HG03095 (cell line): ENCODE results near the gene PRAMEF12.
"Not testable (repeated sequence)": the region's sequence is repeated elsewhere in the genome, so short reads cannot be mapped to it uniquely, and the experiment has no call there.

Source experiments
- ATAC-seq: cut with Tn5 transposase; IDR thresholded peaks from one replicate; pipeline ENCODE4 v1.9.1; 2021; ENCODE audit warnings: moderate library complexity; ENCODE audit not compliant: unreplicated experiment

The PRAMEF12 gene

DNA sequence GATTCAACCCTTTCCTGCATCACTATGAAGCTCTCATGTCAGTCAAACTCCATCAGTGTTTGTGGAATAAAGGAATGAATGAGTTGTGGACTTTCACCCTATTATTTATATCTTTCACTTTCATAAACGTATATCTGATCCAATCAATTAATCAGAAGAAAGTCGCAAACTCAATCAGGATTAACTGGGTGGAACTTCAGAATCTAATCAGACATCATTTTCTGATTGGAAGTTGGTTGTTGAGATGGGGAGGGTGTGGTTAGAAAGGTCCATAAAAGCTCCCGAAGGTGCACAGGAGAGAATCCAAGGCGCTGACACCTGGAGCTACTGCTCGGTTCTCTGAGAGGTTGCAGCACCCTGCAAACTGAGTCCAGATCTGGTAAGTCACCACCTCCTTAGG, at the start of gene PRAMEF12:
TSS of gene PRAMEF12 (plus strand) at position 301 of the 400 bp plus-strand sequence. CDS start 1,130 bp downstream, outside the sequence.
- ATAC-seq = no peak

GRCh38 chr1:12728391-12728790, 45.1 kb upstream of the PRAMEF12 start:
- no peak for ATAC-seq

- no peak for ATAC-seq
Measured at GRCh38 chr1:12730156-12730555, 43.4 kb upstream of the PRAMEF12 start.

DNA sequence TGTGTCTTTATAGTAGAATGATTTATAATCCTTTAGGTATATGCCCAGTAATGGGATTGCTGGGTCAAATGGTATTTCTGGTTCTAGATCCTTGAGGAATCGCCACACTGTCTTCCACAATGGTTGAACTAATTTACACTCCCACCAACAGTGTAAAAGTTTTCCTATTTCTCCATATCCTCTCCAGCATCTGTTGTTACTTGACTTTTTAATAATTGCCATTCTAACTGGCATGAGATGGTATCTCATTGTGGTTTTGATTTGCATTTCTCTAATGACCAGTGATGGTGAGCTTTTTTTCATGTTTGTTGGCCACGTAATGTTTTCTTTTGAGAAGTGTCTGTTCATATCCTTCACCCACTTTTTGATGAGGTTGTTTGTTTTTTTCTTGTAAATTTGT, 42.5 kb upstream of the PRAMEF12 start:
- not testable (repeated sequence) for ATAC-seq

- no peak for ATAC-seq
Measured at GRCh38 chr1:12734651-12735050, 38.9 kb upstream of the PRAMEF12 start.

DNA sequence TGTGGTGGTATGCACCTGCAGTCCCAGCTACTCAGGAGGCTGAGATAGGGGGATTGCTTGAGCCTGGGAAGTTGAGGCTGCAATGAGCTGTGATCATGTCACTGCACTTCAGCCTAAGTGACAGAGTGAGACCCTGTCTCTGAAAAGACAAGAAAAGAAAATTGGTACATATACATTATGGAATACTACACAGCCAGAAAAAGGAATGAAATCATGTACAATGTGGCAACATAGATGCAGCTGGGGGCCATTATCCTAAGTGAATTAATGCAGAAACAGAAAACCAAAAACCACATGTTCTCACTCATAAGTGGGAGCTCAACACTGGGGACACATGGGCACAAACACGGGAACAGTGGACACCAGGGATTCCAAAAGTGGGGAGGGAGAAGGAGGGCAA, 34.6 kb upstream of the PRAMEF12 start:
- no peak for ATAC-seq

DNA sequence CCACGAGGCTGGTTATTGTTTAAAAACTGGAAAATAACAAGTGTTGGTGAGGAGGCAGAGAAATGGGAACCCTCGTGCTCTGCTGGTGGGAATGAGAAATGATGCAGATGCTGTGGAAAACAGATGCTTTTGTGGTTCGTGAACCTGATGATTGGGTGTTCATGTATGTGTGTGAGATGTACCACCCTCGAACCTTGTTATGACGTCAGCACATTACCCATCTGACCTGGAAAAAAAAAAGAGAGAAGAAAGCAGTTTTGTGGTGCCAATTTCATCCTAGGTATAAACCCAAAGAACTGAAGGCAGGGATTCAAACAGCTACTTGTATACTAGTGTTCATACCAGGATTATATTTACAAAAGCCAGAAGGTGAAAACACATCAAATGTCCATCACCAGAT, 33.9 kb upstream of the PRAMEF12 start:
- ATAC-seq = no peak

GRCh38 chr1:12741946-12742345, 31.6 kb upstream of the PRAMEF12 start:
- ATAC-seq = no peak

GRCh38 chr1:12745126-12745991, 28.2 kb upstream of the PRAMEF12 start:
- no peak for ATAC-seq

DNA sequence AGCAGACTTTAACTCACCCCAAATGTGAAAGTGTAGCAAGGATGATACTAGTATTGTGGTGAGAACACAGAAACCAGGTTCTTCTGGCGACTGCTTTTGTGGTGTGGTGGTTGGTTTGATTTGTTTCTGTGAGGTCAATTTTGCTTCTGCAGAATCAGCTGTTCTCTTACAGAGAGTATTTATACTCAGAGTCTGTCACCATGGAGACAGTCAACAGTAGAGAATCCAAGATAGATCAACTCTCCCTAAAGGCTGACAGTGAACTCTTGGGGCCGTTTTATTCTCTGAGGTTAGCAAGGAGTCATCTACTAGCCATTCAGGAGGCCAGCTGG, 27.6 kb upstream of the PRAMEF12 start, which contains the start of gene CFAP107:
TSS of gene CFAP107 (plus strand) at position 209 of the 332 bp plus-strand sequence. CDS start 231 bp downstream, outside the sequence.
- no peak for ATAC-seq

DNA sequence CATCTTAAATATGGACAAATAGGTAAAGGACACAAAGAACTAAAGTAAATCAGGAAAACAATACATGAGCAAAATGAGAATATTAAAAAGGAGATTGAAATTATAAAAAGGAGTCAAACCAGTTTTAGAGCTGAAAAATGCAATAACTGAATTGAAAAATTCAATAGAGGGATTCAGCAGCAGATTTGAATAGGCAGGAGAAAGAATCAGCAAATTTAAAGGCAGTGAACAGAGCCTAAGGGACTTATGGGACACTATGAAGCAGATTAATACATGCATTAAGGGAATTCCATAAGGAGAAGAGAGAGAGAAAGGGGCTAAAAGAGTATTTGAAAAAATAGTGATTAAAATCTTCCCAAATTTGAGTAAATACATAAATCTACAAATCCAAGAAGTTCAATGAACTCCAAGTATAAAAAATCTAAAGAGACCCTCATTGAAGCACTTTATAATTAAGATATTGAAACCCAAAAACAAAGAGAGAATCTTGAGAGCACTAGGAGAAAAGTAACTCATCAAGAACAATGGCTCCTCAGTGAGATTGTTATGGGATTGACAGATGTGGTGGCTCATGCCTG, 24.7 kb upstream of the PRAMEF12 start:
- no peak for ATAC-seq

DNA sequence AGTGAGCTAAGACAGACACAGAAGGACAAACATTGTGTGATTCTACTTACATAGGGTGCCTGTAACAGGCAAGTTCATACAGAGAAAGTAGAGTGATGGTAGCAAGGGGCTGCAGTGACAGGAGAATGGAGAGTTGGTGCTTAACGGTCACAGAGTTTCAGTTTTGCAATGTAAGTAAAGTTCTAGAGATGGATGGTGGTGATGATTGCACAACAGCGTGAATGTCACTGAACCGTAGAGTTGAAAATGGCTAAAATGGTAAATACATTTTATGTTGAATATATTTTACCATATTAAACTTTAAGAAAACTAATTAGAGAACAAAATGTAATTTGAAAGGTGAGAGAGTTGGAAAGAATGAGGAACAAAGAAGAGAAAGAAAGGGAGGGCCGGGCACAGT, 18.8 kb upstream of the PRAMEF12 start:
- no peak for ATAC-seq

DNA sequence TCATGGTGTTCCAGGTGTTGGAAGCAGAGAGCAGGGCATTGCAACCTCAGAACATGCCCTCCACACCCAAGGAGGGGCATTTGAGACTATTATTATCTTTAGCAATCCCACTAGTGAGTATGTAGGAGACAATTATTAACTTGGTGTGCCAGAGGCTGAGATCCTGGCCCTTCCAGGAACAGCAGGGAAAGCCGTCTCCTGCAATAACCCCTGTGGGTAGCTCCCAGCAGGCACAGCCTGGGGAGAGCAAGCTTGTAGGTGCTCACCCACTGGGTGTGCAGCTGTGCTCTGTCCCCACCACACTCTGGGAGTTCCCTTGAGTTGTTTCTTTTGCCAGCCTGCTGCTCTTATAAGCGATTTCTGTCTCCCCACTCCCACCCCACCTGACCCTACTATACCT, 17.3 kb upstream of the PRAMEF12 start:
- ATAC-seq = no peak

DNA sequence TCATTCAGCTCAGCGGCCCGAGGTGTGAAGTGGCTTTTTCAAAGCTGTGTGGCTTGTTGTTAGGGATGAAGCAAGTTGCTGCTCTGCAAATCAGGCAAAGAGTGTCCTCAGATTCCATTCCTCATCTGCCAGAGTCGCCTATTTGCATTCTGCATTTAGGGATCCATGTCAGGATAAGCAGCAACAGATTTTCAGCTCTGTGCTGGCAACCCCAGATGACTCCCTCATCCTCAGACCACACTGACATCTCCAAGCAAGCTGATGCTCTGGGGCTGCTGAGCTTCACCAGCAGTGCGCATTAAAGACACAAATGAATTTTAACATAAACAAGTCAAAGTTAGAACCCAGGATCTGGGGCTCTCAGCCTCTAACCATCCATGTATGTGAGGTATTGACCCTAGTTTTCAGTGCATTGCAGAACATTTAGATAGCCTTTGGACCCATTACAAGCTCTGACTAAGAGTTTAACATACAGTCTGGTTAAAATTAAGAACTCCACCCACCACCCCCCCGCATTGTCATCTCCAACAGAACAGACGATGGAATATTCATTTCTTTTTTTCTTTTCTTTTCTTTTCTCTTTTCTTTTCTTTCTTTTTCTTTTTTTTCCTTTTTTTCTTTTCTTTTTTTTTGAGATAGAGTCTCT, 16.6 kb upstream of the PRAMEF12 start:
- ATAC-seq = no peak

GRCh38 chr1:12757836-12758235, 15.7 kb upstream of the PRAMEF12 start:
- ATAC-seq = no peak

- ATAC-seq = no peak
Measured at GRCh38 chr1:12760256-12760795, 13.2 kb upstream of the PRAMEF12 start.

GRCh38 chr1:12761781-12762180, 11.8 kb upstream of the PRAMEF12 start:
- ATAC-seq = no peak

DNA sequence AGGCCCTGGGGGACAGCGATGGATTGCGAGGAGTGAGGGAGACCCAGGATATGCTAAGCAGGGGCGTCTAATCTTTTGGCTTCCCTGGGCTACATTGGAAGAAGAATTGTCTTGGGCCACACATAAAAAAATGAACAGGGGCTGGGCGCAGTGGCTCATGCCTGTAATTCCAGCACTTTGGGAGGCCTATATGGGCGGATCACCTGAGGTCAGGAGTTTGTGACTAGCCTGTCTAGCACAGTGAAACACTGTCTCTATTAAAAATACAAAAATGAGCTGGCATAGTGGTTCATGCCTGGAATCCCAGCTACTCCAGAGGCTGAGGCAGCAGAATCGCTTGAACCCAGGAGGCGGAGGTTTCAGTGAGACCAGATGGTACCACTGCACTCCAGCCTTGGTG, 10.8 kb upstream of the PRAMEF12 start:
- no peak for ATAC-seq

DNA sequence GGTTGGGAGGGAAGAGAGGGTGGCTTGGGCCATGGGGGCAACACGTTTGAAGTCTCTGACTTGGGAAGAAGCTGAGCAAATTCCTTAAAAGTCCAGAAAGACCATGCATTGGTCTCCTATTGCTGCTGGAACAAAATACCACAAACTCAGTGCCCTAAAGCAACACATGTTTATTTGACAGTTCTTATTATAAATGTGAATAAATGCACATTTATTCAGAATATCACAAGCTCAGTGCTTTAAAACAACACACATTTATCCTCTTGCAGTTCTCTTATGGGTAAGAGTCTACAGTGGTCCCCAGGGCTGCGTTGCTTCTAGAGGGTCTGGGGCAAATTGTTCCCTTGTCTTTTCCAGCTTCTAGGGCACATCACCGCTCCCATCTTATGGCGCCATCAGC, 10.1 kb upstream of the PRAMEF12 start:
- ATAC-seq = no peak

- no peak for ATAC-seq
Measured at GRCh38 chr1:12764016-12764415, 9.5 kb upstream of the PRAMEF12 start.

- ATAC-seq = no peak
Measured at GRCh38 chr1:12769031-12769430, 4.5 kb upstream of the PRAMEF12 start.
